ENCODE data around the gene ITFG1. TPM values are rescaled to one million over a fixed set of nuclear protein-coding genes. Genes with fewer than 3 reads are reported as not detected.

Gene ITFG1
- total RNA-seq, 1 donor = 58.6 TPM

DNA sequence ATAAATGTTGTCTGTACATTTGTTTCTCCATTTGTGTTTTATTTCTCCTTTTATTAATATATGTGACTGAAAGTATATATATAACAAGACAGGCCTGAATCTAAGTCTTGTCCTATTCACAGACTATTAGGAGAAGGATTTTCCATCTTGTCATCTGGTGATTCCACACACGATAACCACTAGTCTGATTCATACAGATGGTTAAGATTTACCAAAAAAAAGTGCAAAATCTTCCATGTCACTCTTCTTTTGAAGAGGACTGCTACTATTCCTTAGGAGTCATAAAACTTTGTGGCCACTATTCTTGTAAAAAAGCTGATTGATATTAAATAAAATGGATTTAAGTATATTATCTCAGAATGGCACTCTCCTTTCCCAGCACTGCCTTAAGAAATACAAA, 156.3 kb downstream of the ITFG1 start:
- no peak overlapping the region for H3K27ac ChIP-seq (ENCODE audit: low read depth, low read length)
- TF ChIP-seq, protein P1, sequence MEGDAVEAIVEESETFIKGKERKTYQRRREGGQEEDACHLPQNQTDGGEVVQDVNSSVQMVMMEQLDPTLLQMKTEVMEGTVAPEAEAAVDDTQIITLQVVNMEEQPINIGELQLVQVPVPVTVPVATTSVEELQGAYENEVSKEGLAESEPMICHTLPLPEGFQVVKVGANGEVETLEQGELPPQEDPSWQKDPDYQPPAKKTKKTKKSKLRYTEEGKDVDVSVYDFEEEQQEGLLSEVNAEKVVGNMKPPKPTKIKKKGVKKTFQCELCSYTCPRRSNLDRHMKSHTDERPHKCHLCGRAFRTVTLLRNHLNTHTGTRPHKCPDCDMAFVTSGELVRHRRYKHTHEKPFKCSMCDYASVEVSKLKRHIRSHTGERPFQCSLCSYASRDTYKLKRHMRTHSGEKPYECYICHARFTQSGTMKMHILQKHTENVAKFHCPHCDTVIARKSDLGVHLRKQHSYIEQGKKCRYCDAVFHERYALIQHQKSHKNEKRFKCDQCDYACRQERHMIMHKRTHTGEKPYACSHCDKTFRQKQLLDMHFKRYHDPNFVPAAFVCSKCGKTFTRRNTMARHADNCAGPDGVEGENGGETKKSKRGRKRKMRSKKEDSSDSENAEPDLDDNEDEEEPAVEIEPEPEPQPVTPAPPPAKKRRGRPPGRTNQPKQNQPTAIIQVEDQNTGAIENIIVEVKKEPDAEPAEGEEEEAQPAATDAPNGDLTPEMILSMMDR (IDR thresholded peaks at IDR 0.05; ENCODE audit: extremely low read depth, low read depth, low read length) = no peak
- DNase-seq (ENCODE audit: insufficient read length, low spot score, missing footprints) = peak; percentile 75
- no peak overlapping the region for H3K4me2 ChIP-seq (ENCODE audit: insufficient read depth, low read length)
- H3K4me3 ChIP-seq (ENCODE audit: insufficient read depth, low read length) = no peak overlapping the region
- H3K4me1 ChIP-seq (ENCODE audit: insufficient read depth, low read length) = no peaks in the 10 kb centered on the region
- H3K36me3 ChIP-seq (ENCODE audit: insufficient read depth, low read length) = no peaks in the 10 kb centered on the region
- no peaks in the 10 kb centered on the region for H3K9me3 ChIP-seq (ENCODE audit: low read depth, low read length)
- H2AFZ ChIP-seq (ENCODE audit: low read length) = no peak overlapping the region
- no peaks in the 10 kb centered on the region for H4K20me1 ChIP-seq (ENCODE audit: insufficient read depth, low read length)
- H3K79me2 ChIP-seq (ENCODE audit: insufficient read depth, low read length) = no peaks in the 10 kb centered on the region
- H3K27me3 ChIP-seq (ENCODE audit: insufficient read depth, low read length) = no peaks in the 10 kb centered on the region

DNA sequence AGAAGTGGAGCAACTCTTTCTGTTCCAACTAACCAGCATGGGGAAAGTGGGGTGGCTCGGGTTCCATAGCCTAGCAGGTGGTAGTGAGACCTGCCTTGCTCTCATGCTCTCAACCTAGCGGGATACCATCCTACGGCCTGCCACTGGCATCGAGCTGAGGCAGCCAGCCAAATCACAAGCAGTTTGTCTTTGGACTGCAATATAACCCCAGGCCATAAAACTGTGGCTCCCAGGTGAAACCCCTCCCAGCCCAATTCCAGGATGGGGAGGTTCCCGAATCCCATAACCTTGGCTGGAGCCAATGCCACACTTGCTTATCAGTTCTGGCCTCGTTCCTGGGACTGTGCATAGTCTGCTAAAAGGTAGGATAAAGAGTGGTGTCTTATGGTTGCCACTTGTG, 161.3 kb downstream of the ITFG1 start:
- Histone ChIP-seq H3K36me3 (ENCODE audit: insufficient read depth, low read length) (no peaks in the 10 kb centered on the region), H3K9me3 (ENCODE audit: low read depth, low read length) (no peaks in the 10 kb centered on the region), H3K4me3 (ENCODE audit: insufficient read depth, low read length) (no peak overlapping the region), H3K79me2 (ENCODE audit: insufficient read depth, low read length) (no peaks in the 10 kb centered on the region), H3K27me3 (ENCODE audit: insufficient read depth, low read length) (no peaks in the 10 kb centered on the region), H3K4me2 (ENCODE audit: insufficient read depth, low read length) (no peak overlapping the region), H3K27ac (ENCODE audit: low read depth, low read length) (no peak overlapping the region), H4K20me1 (ENCODE audit: insufficient read depth, low read length) (no peaks in the 10 kb centered on the region), H3K4me1 (ENCODE audit: insufficient read depth, low read length) (no peaks in the 10 kb centered on the region), H2AFZ (ENCODE audit: low read length) (no peak overlapping the region)
- TF ChIP-seq, protein P1 (IDR thresholded peaks at IDR 0.05; ENCODE audit: extremely low read depth, low read depth, low read length) = no peak
- DNase-seq (ENCODE audit: insufficient read length, low spot score, missing footprints) = peak; percentile 0

DNA sequence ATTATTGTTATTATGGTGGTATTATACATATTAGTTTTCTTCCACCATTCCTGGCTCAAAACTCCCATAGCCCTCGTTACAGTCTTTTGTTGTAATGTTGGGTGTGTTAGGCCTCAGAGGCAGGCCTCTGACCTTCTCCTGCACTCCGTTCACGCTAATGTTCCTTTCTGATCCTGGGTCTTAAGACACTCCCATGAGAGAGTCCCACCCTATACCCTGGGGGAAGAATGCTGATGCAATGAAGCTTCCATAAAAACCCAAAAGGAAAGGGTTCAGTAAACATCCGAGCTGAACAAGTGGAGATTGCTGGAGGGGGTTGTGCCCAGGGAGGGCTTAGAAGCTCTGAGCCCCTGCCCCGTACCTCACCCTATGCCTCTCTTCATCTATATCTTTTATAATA, 175.9 kb downstream of the ITFG1 start:
- no peaks in the 10 kb centered on the region for H3K36me3 ChIP-seq (ENCODE audit: insufficient read depth, low read length)
- H4K20me1 ChIP-seq (ENCODE audit: insufficient read depth, low read length) = no peaks in the 10 kb centered on the region
- no peak overlapping the region for H3K27ac ChIP-seq (ENCODE audit: low read depth, low read length)
- no peak overlapping the region for H2AFZ ChIP-seq (ENCODE audit: low read length)
- DNase-seq (ENCODE audit: insufficient read length, low spot score, missing footprints) = no peak
- no peak overlapping the region for H3K4me2 ChIP-seq (ENCODE audit: insufficient read depth, low read length)
- no peaks in the 10 kb centered on the region for H3K27me3 ChIP-seq (ENCODE audit: insufficient read depth, low read length)
- no peak overlapping the region for H3K4me3 ChIP-seq (ENCODE audit: insufficient read depth, low read length)
- no peaks in the 10 kb centered on the region for H3K4me1 ChIP-seq (ENCODE audit: insufficient read depth, low read length)
- H3K9me3 ChIP-seq (ENCODE audit: low read depth, low read length) = peaks cover 3% of the 10 kb centered on the region
- H3K79me2 ChIP-seq (ENCODE audit: insufficient read depth, low read length) = no peaks in the 10 kb centered on the region
- TF ChIP-seq, protein P1 (IDR thresholded peaks at IDR 0.05; ENCODE audit: extremely low read depth, low read depth, low read length) = no peak

DNA sequence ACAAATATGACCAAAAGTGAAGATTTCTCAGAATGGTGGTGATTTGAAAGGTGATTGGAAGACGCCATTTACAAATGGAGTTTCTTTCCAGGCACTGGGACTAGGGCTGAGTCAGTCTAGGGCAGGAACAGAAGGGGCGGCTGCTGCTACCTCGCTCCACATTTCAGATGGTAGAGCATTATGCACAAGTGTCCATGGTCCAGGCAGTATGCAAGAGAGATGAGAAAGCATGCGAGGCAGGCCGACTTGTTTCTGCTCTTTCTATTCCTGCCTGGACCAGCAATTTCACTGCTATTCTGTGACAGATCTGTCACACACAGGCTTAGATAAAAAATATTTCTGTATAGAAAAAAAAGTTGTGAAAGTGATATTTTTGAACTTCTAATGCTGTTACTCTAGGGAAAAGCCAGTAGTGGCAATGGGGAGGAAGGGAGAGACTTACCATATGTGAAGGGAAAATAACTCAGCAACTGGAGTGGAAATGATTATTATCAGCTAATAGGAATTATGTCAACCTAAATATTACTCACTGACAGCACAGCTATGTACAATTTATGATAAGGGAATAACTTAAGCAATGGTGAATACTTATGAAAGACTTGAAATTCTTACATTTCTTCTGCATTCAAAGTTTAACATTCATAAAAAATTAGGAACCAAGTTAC, 182.4 kb downstream of the ITFG1 start:
- Histone ChIP-seq H3K79me2 (ENCODE audit: insufficient read depth, low read length) (no peaks in the 10 kb centered on the region), H3K27ac (ENCODE audit: low read depth, low read length) (no peak overlapping the region), H4K20me1 (ENCODE audit: insufficient read depth, low read length) (no peaks in the 10 kb centered on the region), H3K36me3 (ENCODE audit: insufficient read depth, low read length) (no peaks in the 10 kb centered on the region), H3K4me2 (ENCODE audit: insufficient read depth, low read length) (no peak overlapping the region), H3K27me3 (ENCODE audit: insufficient read depth, low read length) (no peaks in the 10 kb centered on the region), H2AFZ (ENCODE audit: low read length) (no peak overlapping the region), H3K4me1 (ENCODE audit: insufficient read depth, low read length) (no peaks in the 10 kb centered on the region), H3K9me3 (ENCODE audit: low read depth, low read length) (peaks cover 1% of the 10 kb centered on the region), H3K4me3 (ENCODE audit: insufficient read depth, low read length) (no peak overlapping the region)
- TF ChIP-seq, protein P1 (IDR thresholded peaks at IDR 0.05; ENCODE audit: extremely low read depth, low read depth, low read length) = no peak
- no peak for DNase-seq (ENCODE audit: insufficient read length, low spot score, missing footprints)

Data from osteoblast (primary cell).